Measurements from ENCODE around the gene SLC43A2. TPM values are rescaled to one million over a fixed set of nuclear protein-coding genes. Genes with fewer than 3 reads are reported as not detected.

The SLC43A2 gene
- total and polyA plus RNA-seq, 2 of the 13 experiments (the other 11 are each of a cell fraction or from before 2014, with no cell fraction given), result 7.3 to 20.0 TPM

- TF ChIP-seq MNT (IDR thresholded peaks at IDR 0.05), result no peak
- no peak for TF ChIP-seq NFIB (CRISPR knock-in tag; IDR thresholded peaks at IDR 0.05; ENCODE audit: borderline replicate concordance)
- 0 out of 2 replicates have a peak, but pooled peaks have one; percentile 54 for TF ChIP-seq KMT2A (CRISPR knock-in tag; IDR thresholded peaks at IDR 0.05)
- no peak for TF ChIP-seq ZNF720 (CRISPR knock-in tag; IDR thresholded peaks at IDR 0.05)
- TF ChIP-seq CSRNP2 (CRISPR knock-in tag; conservative IDR thresholded peaks at IDR 0.05; ENCODE audit: low read depth), result no peak
- no peak for TF ChIP-seq ZFP90 (CRISPR knock-in tag; IDR thresholded peaks at IDR 0.05; ENCODE audit: borderline replicate concordance)
- no peak for TF ChIP-seq GRHL1 (CRISPR knock-in tag; conservative IDR thresholded peaks at IDR 0.05)
- TF ChIP-seq ZBTB14 (CRISPR knock-in tag; IDR thresholded peaks at IDR 0.05), result no peak
- TF ChIP-seq NONO (IDR thresholded peaks at IDR 0.05), result no peak
- no peak; the same call in 1 of the 2 replicates for TF ChIP-seq NONO (CRISPR knock-in tag; conservative IDR thresholded peaks at IDR 0.05)
- no peak for TF ChIP-seq NR2F1 (CRISPR knock-in tag; IDR thresholded peaks at IDR 0.05)
- no peak for TF ChIP-seq ZNF619 (CRISPR knock-in tag; IDR thresholded peaks at IDR 0.05)
- TF ChIP-seq RBFOX2 (IDR thresholded peaks at IDR 0.05; ENCODE audit: low read depth, low read length), result no peak
- TF ChIP-seq RNF219 (CRISPR knock-in tag; IDR thresholded peaks at IDR 0.05), result no peak
- TF ChIP-seq CBX2 (IDR thresholded peaks at IDR 0.05; ENCODE audit: low read depth, low read length), result no peak
- TF ChIP-seq CBX2 (CRISPR knock-in tag; IDR thresholded peaks at IDR 0.05; ENCODE audit: low read depth), result no peak
- TF ChIP-seq NR3C1 (CRISPR knock-in tag; IDR thresholded peaks at IDR 0.05), result no peak
- TF ChIP-seq MBD4 (IDR thresholded peaks at IDR 0.05; ENCODE audit: borderline replicate concordance, low read length), result no peak
- no peak for TF ChIP-seq MXI1 (IDR thresholded peaks at IDR 0.05; ENCODE audit: borderline replicate concordance, low read depth, low read length)
- TF ChIP-seq HNRNPL (IDR thresholded peaks at IDR 0.05; ENCODE audit: low read depth, low read length), result peak; percentile 84
- TF ChIP-seq GZF1 (CRISPR knock-in tag; IDR thresholded peaks at IDR 0.05), result no peak
These were observed 22.2 kb downstream of the SLC43A2 start (continued) for GRCh38 chr17:1606352-1606985.

Data from HepG2 (cell line).